ENCODE data around the gene RFX4.

The RFX4 gene

GRCh38 chr12:106712768-106713167 lies 130.0 kb downstream of the RFX4 start:
- H4K20me1 ChIP-seq (ENCODE audit: insufficient read depth): no peaks in the 10 kb centered on the region
- TF ChIP-seq, protein P1, sequence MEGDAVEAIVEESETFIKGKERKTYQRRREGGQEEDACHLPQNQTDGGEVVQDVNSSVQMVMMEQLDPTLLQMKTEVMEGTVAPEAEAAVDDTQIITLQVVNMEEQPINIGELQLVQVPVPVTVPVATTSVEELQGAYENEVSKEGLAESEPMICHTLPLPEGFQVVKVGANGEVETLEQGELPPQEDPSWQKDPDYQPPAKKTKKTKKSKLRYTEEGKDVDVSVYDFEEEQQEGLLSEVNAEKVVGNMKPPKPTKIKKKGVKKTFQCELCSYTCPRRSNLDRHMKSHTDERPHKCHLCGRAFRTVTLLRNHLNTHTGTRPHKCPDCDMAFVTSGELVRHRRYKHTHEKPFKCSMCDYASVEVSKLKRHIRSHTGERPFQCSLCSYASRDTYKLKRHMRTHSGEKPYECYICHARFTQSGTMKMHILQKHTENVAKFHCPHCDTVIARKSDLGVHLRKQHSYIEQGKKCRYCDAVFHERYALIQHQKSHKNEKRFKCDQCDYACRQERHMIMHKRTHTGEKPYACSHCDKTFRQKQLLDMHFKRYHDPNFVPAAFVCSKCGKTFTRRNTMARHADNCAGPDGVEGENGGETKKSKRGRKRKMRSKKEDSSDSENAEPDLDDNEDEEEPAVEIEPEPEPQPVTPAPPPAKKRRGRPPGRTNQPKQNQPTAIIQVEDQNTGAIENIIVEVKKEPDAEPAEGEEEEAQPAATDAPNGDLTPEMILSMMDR (conservative IDR thresholded peaks at IDR 0.05; ENCODE audit: low read depth, low read length): no peak

GRCh38 chr12:106714926-106715325 lies 132.1 kb downstream of the RFX4 start:
- H3K27ac ChIP-seq: no peak overlapping the region
- no peak overlapping the region for H3K9ac ChIP-seq
- no peaks in the 10 kb centered on the region for H3K36me3 ChIP-seq (ENCODE audit: insufficient read depth)
- H3K27me3 ChIP-seq (ENCODE audit: insufficient read depth, low read depth): no peaks in the 10 kb centered on the region
- H3K4me1 ChIP-seq (ENCODE audit: low read depth, poor library complexity, severe bottlenecking): no peaks in the 10 kb centered on the region
- H3K79me2 ChIP-seq (ENCODE audit: insufficient read depth, low read depth): no peaks in the 10 kb centered on the region
- no peak overlapping the region for H3K4me2 ChIP-seq
- TF ChIP-seq, protein P1 (conservative IDR thresholded peaks at IDR 0.05; ENCODE audit: low read depth, low read length): no peak
- H4K20me1 ChIP-seq (ENCODE audit: insufficient read depth): no peaks in the 10 kb centered on the region
- no peak overlapping the region for H2AFZ ChIP-seq (ENCODE audit: low read depth)
- no peak overlapping the region for H3K4me3 ChIP-seq (IDR thresholded peaks at IDR 0.05; ENCODE audit: insufficient read depth, low read depth, low read length)

More at GRCh38 chr12:106712768-106713167, 130.0 kb downstream of the RFX4 start:
- H3K9ac ChIP-seq: no peak overlapping the region
- H3K79me2 ChIP-seq (ENCODE audit: insufficient read depth, low read depth): no peaks in the 10 kb centered on the region
- no peak overlapping the region for H3K27ac ChIP-seq
- no peaks in the 10 kb centered on the region for H3K36me3 ChIP-seq (ENCODE audit: insufficient read depth)
- no peaks in the 10 kb centered on the region for H3K4me1 ChIP-seq (ENCODE audit: low read depth, poor library complexity, severe bottlenecking)
- H3K4me3 ChIP-seq (IDR thresholded peaks at IDR 0.05; ENCODE audit: insufficient read depth, low read depth, low read length): no peak overlapping the region
- no peak overlapping the region for H3K4me2 ChIP-seq
- no peaks in the 10 kb centered on the region for H3K27me3 ChIP-seq (ENCODE audit: insufficient read depth, low read depth)
- no peak overlapping the region for H2AFZ ChIP-seq (ENCODE audit: low read depth)

DNA sequence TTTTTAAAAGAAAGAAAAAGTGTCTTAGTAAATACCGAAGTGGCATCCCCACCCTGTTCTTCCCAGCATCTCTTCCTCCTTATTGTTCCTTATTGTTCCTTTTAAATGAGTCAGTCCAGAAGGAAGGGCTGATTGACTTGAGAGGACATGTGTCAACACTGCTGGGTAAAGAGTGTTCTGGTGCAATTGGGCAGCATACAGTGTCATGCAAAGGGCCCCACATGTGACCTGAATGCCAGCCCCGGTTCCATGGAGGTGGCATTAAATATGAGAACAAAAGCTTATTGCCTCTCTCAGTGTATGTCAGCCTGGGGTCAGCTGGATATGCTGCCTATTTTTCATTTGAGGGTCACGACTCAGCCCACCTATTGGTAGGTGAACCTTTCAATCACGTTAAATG lies 132.8 kb downstream of the RFX4 start:
- Histone ChIP-seq H3K27ac (no peak overlapping the region), H3K79me2 (ENCODE audit: insufficient read depth, low read depth) (no peaks in the 10 kb centered on the region), H3K4me1 (ENCODE audit: low read depth, poor library complexity, severe bottlenecking) (no peaks in the 10 kb centered on the region), H3K36me3 (ENCODE audit: insufficient read depth) (no peaks in the 10 kb centered on the region), H3K4me2 (no peak overlapping the region), H3K9ac (no peak overlapping the region), H3K4me3 (IDR thresholded peaks at IDR 0.05; ENCODE audit: insufficient read depth, low read depth, low read length) (no peak overlapping the region), H4K20me1 (ENCODE audit: insufficient read depth) (no peaks in the 10 kb centered on the region), H3K27me3 (ENCODE audit: insufficient read depth, low read depth) (no peaks in the 10 kb centered on the region), H2AFZ (ENCODE audit: low read depth) (no peak overlapping the region)
- TF ChIP-seq, protein P1 (conservative IDR thresholded peaks at IDR 0.05; ENCODE audit: low read depth, low read length): no peak

DNA sequence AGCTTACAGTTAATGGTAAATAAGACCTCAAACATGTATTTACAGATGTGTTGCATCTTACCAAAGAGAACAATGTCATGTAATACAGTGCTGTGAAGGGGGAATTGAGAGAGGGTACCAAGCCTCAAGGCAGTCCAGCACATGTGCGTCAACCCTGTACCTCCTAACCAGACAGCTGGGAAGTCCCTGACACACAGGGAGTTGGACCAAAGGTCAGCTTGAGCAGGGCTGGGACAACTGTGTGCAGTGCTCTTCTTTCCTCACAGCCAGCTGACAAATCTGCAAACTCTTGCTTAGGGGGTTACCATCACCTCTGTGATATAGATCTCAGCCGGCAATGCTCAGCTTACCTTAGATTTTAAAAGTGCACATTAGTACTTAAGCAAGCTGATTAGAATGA lies 134.9 kb downstream of the RFX4 start:
- Histone ChIP-seq H3K27me3 (ENCODE audit: insufficient read depth, low read depth) (no peaks in the 10 kb centered on the region), H3K4me1 (ENCODE audit: low read depth, poor library complexity, severe bottlenecking) (no peaks in the 10 kb centered on the region), H3K36me3 (ENCODE audit: insufficient read depth) (no peaks in the 10 kb centered on the region), H3K4me2 (no peak overlapping the region), H3K9ac (no peak overlapping the region), H2AFZ (ENCODE audit: low read depth) (no peak overlapping the region), H4K20me1 (ENCODE audit: insufficient read depth) (no peaks in the 10 kb centered on the region), H3K27ac (no peak overlapping the region), H3K79me2 (ENCODE audit: insufficient read depth, low read depth) (no peaks in the 10 kb centered on the region), H3K4me3 (IDR thresholded peaks at IDR 0.05; ENCODE audit: insufficient read depth, low read depth, low read length) (no peak overlapping the region)
- TF ChIP-seq, protein P1 (conservative IDR thresholded peaks at IDR 0.05; ENCODE audit: low read depth, low read length): no peak

Data from KMS-11 (cell line).